Right atrium auricular region (tissue), 2 donors: ENCODE results near the gene NBPF4. TPM values are rescaled to one million over a fixed set of nuclear protein-coding genes. Genes with fewer than 3 reads are reported as not detected.
"Not testable (repeated sequence)": the region's sequence is repeated elsewhere in the genome, so short reads cannot be mapped to it uniquely, and the experiment has no call there.

Experiments
- DNase-seq: peaks from one replicate; pipeline ENCODE4 v3.0.0-alpha.2; 2019; ENCODE audit warnings: low spot score
- H3K27ac ChIP-seq, 2 donors: fragments of 200-600 bp; sonication (generic); 1 replicate in 1 of 2; 2 replicates in 1 of 2; pipeline ENCODE4 v1.5.1; 2016 to 2019
- H3K27me3 ChIP-seq, 2 donors: fragments of 200-600 bp; sonication (generic); one replicate each; pipeline versions ENCODE4 v1.5.1 to v1.6.0; 2017 to 2019
- H3K36me3 ChIP-seq: fragments of 200-600 bp; sonication (generic); one replicate; pipeline ENCODE4 v1.5.1; 2016
- H3K4me1 ChIP-seq, 2 donors: fragments of 200-600 bp; sonication (generic); one replicate each; pipeline versions ENCODE4 v1.5.1 to v1.6.0; 2017 to 2019
- H3K4me3 ChIP-seq, 2 donors: fragments of 200-600 bp; sonication (generic); 1 replicate in 1 of 2; 2 replicates in 1 of 2; pipeline ENCODE4 v1.5.1; 2017 to 2019; ENCODE audit warnings: mild to moderate bottlenecking in 1 of 2, moderate library complexity in 1 of 2
- H3K9me3 ChIP-seq, 2 donors: fragments of 200-600 bp; sonication (generic); one replicate each; pipeline ENCODE4 v1.5.1; 2019
- CTCF ChIP-seq, 2 donors: fragments of 200-600 bp; sonication (generic); IDR thresholded peaks; one replicate each; pipeline ENCODE4 v1.5.1; 2019; ENCODE audit warnings: antibody characterized with exemption in 2 of 2
- total RNA-seq, 2 donors: library from RNA; depleted of rRNA; stranded (reverse); fragments of >200 nt; gene quantifications; one replicate each; pipeline ENCODE4 v1.1.0, GENCODE V29; 2016

The NBPF4 gene
- total RNA-seq, 2 donors from 2014 or later, result not detected

- no peaks in the 10 kb centered on the region for H3K36me3 ChIP-seq
- H3K9me3 ChIP-seq, result no peaks in the 10 kb centered on the region
- H3K27ac ChIP-seq, result no peak overlapping the region
- TF ChIP-seq CTCF (IDR thresholded peaks at IDR 0.05), result no peak
- no peaks in the 10 kb centered on the region for H3K4me1 ChIP-seq
- H3K27me3 ChIP-seq, result no peaks in the 10 kb centered on the region
- no peak overlapping the region for H3K4me3 ChIP-seq
- DNase-seq, result no peak
Observed at GRCh38 chr1:108208724-108209446, 35.0 kb downstream of the NBPF4 start.

GRCh38 chr1:108203582-108203981, 40.3 kb downstream of the NBPF4 start:
- H3K27me3 ChIP-seq, H3K9me3 ChIP-seq, H3K27ac ChIP-seq, DNase-seq, H3K36me3 ChIP-seq, H3K4me3 ChIP-seq: not testable (repeated sequence)
- peaks cover 0 to 12% of the 10 kb centered on the region in 2 donors for H3K4me1 ChIP-seq

- Histone ChIP-seq H3K9me3 (no peaks in the 10 kb centered on the region), H3K4me3 (no peak overlapping the region), H3K4me1 (peaks cover 0 to 27% of the 10 kb centered on the region in 2 donors), H3K36me3 (no peaks in the 10 kb centered on the region), H3K27me3 (no peaks in the 10 kb centered on the region), H3K27ac (no peak overlapping the region)
- no peak for DNase-seq
- TF ChIP-seq CTCF (IDR thresholded peaks at IDR 0.05), result no peak
Observed at GRCh38 chr1:108201687-108202086, 42.2 kb downstream of the NBPF4 start.

GRCh38 chr1:108200687-108201051, 43.2 kb downstream of the NBPF4 start:
- Histone ChIP-seq H3K4me3 (peak overlapping the region; percentile 81 to 87), H3K36me3 (peaks cover 2% of the 10 kb centered on the region), H3K9me3 (no peaks in the 10 kb centered on the region), H3K4me1 (peaks cover 0 to 27% of the 10 kb centered on the region in 2 donors), H3K27me3 (no peaks in the 10 kb centered on the region), H3K27ac (peak overlapping the region; percentile 93 to 97)
- TF ChIP-seq CTCF (IDR thresholded peaks at IDR 0.05), result peak in 1 of 2 donors; percentile 57
- no peak for DNase-seq

GRCh38 chr1:108199781-108200686, 43.8 kb downstream of the NBPF4 start, which contains the start of gene SLC25A24:
SLC25A24 (minus strand) TSS chr1:108200343; CDS start chr1:108200138, 205 bp downstream.
- Histone ChIP-seq H3K9me3 (no peaks in the 10 kb centered on the region), H3K4me3 (peak within 1 kb of the TSS; percentile 81 to 87), H3K36me3 (peaks cover 8% of the 10 kb centered on the region), H3K27me3 (no peaks in the 10 kb centered on the region), H3K4me1 (peaks cover 0 to 27% of the 10 kb centered on the region in 2 donors), H3K27ac (peak within 1 kb of the TSS; percentile 93 to 97)
- DNase-seq, result peak; percentile 73
- TF ChIP-seq CTCF (IDR thresholded peaks at IDR 0.05), result no peak

- H3K4me1 ChIP-seq, result peaks cover 0 to 27% of the 10 kb centered on the region in 2 donors
- DNase-seq, result no peak
- no peak for TF ChIP-seq CTCF (IDR thresholded peaks at IDR 0.05)
Observed at GRCh38 chr1:108199201-108199691, 44.6 kb downstream of the NBPF4 start.

More at GRCh38 chr1:108199201-108199691, 44.6 kb downstream of the NBPF4 start:
- Histone ChIP-seq H3K4me3 (peak overlapping the region; percentile 81 to 87), H3K9me3 (no peaks in the 10 kb centered on the region), H3K27me3 (no peaks in the 10 kb centered on the region), H3K36me3 (peaks cover 13% of the 10 kb centered on the region), H3K27ac (peak overlapping the region; percentile 93 to 97)
